Activated B cell treated with CpG ODN at 0.5 μM for 24 hours (primary cell): ENCODE measurements around the gene SNED1. TPM values are rescaled to one million over a fixed set of nuclear protein-coding genes. Genes with fewer than 3 reads are reported as not detected.

Source experiments
- ATAC-seq: fragments of 200-7000 bp; cut with Tn5 transposase; one replicate; pipeline ENCODE4 v1.10.0; 2021; ENCODE audit warnings: low read depth, mild to moderate bottlenecking, moderate library complexity
- CTCF ChIA-PET: fragments of 350-600 bp; sonication (Branson Sonifier 250); formaldehyde crosslinking; loops from one replicate; lab custom pipeline; 2021; ENCODE audit warnings: antibody characterized with exemption; lab: Charles Lee
- POLR2A ChIA-PET: fragments of 350-600 bp; sonication (Branson Sonifier 250); formaldehyde crosslinking; loops from one replicate; lab custom pipeline; 2021; ENCODE audit warnings: antibody characterized with exemption; lab: Charles Lee
- DNase-seq: peaks from one replicate; pipeline ENCODE4 v3.0.0; 2022
- H3K27ac Mint-ChIP-seq: one replicate; pipeline ENCODE4 v1.8.0; 2020; ENCODE audit warnings: mixed read lengths
- H3K27me3 Mint-ChIP-seq: one replicate; pipeline ENCODE4 v1.8.0; 2021; ENCODE audit warnings: mixed read lengths
- H3K36me3 Mint-ChIP-seq: one replicate; pipeline ENCODE4 v1.8.0; 2021; ENCODE audit warnings: low read depth, mixed read lengths
- H3K4me1 Mint-ChIP-seq: one replicate; pipeline ENCODE4 v1.8.0; 2021; ENCODE audit warnings: mixed read lengths
- H3K4me3 Mint-ChIP-seq: one replicate; pipeline ENCODE4 v1.8.0; 2020; ENCODE audit warnings: mild to moderate bottlenecking, mixed read lengths
- H3K9me3 Mint-ChIP-seq: one replicate; pipeline ENCODE4 v1.8.0; 2020; ENCODE audit warnings: mixed read lengths
- CTCF ChIP-seq: fragments of 200-600 bp; IDR thresholded peaks from one replicate; pipeline ENCODE4 v1.8.0; 2022; ENCODE audit warnings: antibody characterized with exemption, mild to moderate bottlenecking
- intact Hi-C: fragments of 100-400 bp; cut with micrococcal nuclease; formaldehyde crosslinking; loops from one replicate; pipeline ENCODE4 v1.15.1; 2024
- total RNA-seq: library from RNA; stranded (reverse); gene quantifications from 2 replicates; pipeline ENCODE4 v1.2.3, GENCODE V29; 2022

SNED1 gene
- total RNA-seq, 1 donor from 2014 or later: 59.8 TPM

DNA sequence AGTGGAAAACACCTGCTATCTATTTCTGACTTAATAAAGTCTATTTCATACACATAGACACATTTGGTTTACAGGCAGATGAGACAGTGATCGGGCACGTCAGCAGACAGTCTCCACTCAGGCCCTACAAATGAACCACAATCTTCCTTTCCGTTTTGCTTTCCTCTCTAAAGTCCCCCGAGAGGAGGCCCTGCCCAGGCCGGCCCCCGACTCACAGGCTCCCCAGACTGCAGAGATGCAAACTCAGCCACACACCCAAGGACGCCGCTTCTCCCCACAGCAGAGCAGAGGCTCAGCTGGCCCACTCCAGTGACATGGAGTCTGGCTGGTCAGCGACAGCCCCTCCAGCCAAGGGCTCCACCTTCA lies 113.0 kb downstream of the SNED1 start:
- CTCF ChIA-PET: interaction anchor here (2.0 kb wide), 1 partner anchor 33 kb away, joined by 12 read pairs; no protein-coding TSS in a partner anchor
- ATAC-seq: peak; percentile 53
- TF ChIP-seq CTCF: no peak
- intact Hi-C loops: no loop called here
- Mint-ChIP-seq H3K27me3 (no peaks in the 10 kb centered on the region), H3K27ac (peak overlapping the region; percentile 94), H3K4me3 (peak overlapping the region; percentile 70), H3K36me3 (peaks cover 49% of the 10 kb centered on the region), H3K4me1 (peaks cover 53% of the 10 kb centered on the region), H3K9me3 (no peaks in the 10 kb centered on the region)
- no peak for DNase-seq
- POLR2A ChIA-PET: interaction anchor here (1.1 to 6.9 kb wide), 12 partner anchors 10 to 205 kb away, joined by 3 to 142 read pairs (median 6); partner anchors contain the start of genes HDLBP, MTERF4, PASK and PPP1R7

GRCh38 chr2:241112046-241112445 lies 113.6 kb downstream of the SNED1 start:
- no peak for TF ChIP-seq CTCF
- Mint-ChIP-seq H3K36me3 (peaks cover 49% of the 10 kb centered on the region), H3K27me3 (no peaks in the 10 kb centered on the region), H3K9me3 (no peaks in the 10 kb centered on the region), H3K4me3 (peak overlapping the region; percentile 48), H3K27ac (peak overlapping the region; percentile 94), H3K4me1 (peaks cover 53% of the 10 kb centered on the region)
- ChIA-PET POLR2A (interaction anchor here (0.6 to 6.9 kb wide), 4 partner anchors 10 to 486 kb away, joined by 4 to 142 read pairs (median 95); partner anchors contain the start of genes MTERF4, PASK and PPP1R7), CTCF (interaction anchor here (1.4 kb wide), 1 partner anchor 37 kb away, joined by 4 read pairs; the partner anchor contains the start of gene PASK)
- intact Hi-C loops: no loop called here
- DNase-seq (no peak), ATAC-seq (no peak)

GRCh38 chr2:241112592-241112991 lies 114.2 kb downstream of the SNED1 start:
- ChIA-PET CTCF (interaction anchor here (1.4 kb wide), 1 partner anchor 37 kb away, joined by 4 read pairs; the partner anchor contains the start of gene PASK), POLR2A (interaction anchor here (0.6 to 6.9 kb wide), 4 partner anchors 11 to 486 kb away, joined by 4 to 142 read pairs (median 95); partner anchors contain the start of genes MTERF4, PASK and PPP1R7)
- TF ChIP-seq CTCF: no peak
- Mint-ChIP-seq H3K4me1 (peaks cover 53% of the 10 kb centered on the region), H3K4me3 (peak overlapping the region; percentile 37), H3K9me3 (no peaks in the 10 kb centered on the region), H3K36me3 (peaks cover 54% of the 10 kb centered on the region), H3K27ac (peak overlapping the region; percentile 94), H3K27me3 (no peaks in the 10 kb centered on the region)
- DNase-seq (no peak), ATAC-seq (no peak)
- intact Hi-C loops: no loop called here

- CTCF ChIA-PET: no interaction called here
- DNase-seq (no peak), ATAC-seq (no peak)
- Mint-ChIP-seq H3K36me3 (peaks cover 60% of the 10 kb centered on the region), H3K4me1 (peaks cover 32% of the 10 kb centered on the region), H3K9me3 (no peaks in the 10 kb centered on the region), H3K27ac (no peak overlapping the region), H3K27me3 (no peaks in the 10 kb centered on the region), H3K4me3 (no peak overlapping the region)
- intact Hi-C loops: no loop called here
- no peak for TF ChIP-seq CTCF
- POLR2A ChIA-PET: no interaction called here
These were observed 116.4 kb downstream of the SNED1 start for GRCh38 chr2:241114836-241115235.

DNA sequence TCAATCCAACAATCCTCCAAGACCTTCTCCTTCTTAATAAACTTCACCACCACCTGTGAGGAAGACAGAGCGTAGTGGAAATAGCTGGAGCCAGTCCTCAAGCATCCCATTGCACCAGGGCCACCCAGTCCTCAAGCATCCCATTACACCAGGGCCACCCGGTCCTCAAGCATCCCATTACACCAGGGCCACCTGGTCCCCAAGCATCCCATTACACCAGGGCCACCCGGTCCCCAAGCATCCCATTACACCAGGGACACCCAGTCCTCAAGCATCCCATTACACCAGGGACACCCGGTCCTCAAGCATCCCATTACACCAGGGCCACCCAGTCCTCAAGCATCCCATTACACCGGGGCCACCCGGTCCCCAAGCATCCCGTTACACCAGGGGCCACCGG lies 116.9 kb downstream of the SNED1 start:
- H3K4me3 Mint-ChIP-seq: no peak overlapping the region
- intact Hi-C loops: no loop called here
- DNase-seq (no peak), ATAC-seq (no peak)
- ChIA-PET POLR2A (no interaction called here), CTCF (no interaction called here)
- H3K9me3 Mint-ChIP-seq: peaks cover 1% of the 10 kb centered on the region
- H3K27me3 Mint-ChIP-seq: no peaks in the 10 kb centered on the region
- peaks cover 28% of the 10 kb centered on the region for H3K4me1 Mint-ChIP-seq
- TF ChIP-seq CTCF: no peak
- no peak overlapping the region for H3K27ac Mint-ChIP-seq
- peaks cover 62% of the 10 kb centered on the region for H3K36me3 Mint-ChIP-seq
